ENCODE results near the gene DIP2C.

Gene DIP2C

GRCh38 chr10:378230-378929 is 311.1 kb downstream of the DIP2C start:
- Histone ChIP-seq H3K27me3 (ENCODE audit: control insufficient read depth in 2 of 2, insufficient read depth in 2 of 2, low read length in 2 of 2) (no peaks in the 10 kb centered on the region), H3K9me3 (ENCODE audit: control insufficient read depth in 2 of 2, low read length in 2 of 2) (no peaks in the 10 kb centered on the region), H3K4me1 (ENCODE audit: control insufficient read depth in 2 of 2, insufficient read depth in 2 of 2, low read length in 2 of 2) (no peaks in the 10 kb centered on the region), H3K9ac (ENCODE audit: low read depth in 1 of 2, low read length in 2 of 2) (no peak overlapping the region), H3K4me3 (ENCODE audit: low read length in 2 of 2) (no peak overlapping the region), H3K27ac (ENCODE audit: low read depth in 2 of 2, low read length in 2 of 2) (no peak overlapping the region), H3K36me3 (ENCODE audit: control insufficient read depth in 2 of 2, insufficient read depth in 2 of 2, low read length in 2 of 2) (peaks cover 14 to 20% of the 10 kb centered on the region in 2 donors)

- Histone ChIP-seq H3K36me3 (ENCODE audit: control insufficient read depth in 2 of 2, insufficient read depth in 2 of 2, low read length in 2 of 2) (peaks cover 12 to 20% of the 10 kb centered on the region in 2 donors), H3K27ac (ENCODE audit: low read depth in 2 of 2, low read length in 2 of 2) (no peak overlapping the region), H3K27me3 (ENCODE audit: control insufficient read depth in 2 of 2, insufficient read depth in 2 of 2, low read length in 2 of 2) (no peaks in the 10 kb centered on the region), H3K9me3 (ENCODE audit: control insufficient read depth in 2 of 2, low read length in 2 of 2) (no peaks in the 10 kb centered on the region), H3K4me1 (ENCODE audit: control insufficient read depth in 2 of 2, insufficient read depth in 2 of 2, low read length in 2 of 2) (no peaks in the 10 kb centered on the region), H3K4me3 (ENCODE audit: low read length in 2 of 2) (no peak overlapping the region), H3K9ac (ENCODE audit: low read depth in 1 of 2, low read length in 2 of 2) (no peak overlapping the region)
Observed at GRCh38 chr10:377228-377627, 312.2 kb downstream of the DIP2C start.

DNA sequence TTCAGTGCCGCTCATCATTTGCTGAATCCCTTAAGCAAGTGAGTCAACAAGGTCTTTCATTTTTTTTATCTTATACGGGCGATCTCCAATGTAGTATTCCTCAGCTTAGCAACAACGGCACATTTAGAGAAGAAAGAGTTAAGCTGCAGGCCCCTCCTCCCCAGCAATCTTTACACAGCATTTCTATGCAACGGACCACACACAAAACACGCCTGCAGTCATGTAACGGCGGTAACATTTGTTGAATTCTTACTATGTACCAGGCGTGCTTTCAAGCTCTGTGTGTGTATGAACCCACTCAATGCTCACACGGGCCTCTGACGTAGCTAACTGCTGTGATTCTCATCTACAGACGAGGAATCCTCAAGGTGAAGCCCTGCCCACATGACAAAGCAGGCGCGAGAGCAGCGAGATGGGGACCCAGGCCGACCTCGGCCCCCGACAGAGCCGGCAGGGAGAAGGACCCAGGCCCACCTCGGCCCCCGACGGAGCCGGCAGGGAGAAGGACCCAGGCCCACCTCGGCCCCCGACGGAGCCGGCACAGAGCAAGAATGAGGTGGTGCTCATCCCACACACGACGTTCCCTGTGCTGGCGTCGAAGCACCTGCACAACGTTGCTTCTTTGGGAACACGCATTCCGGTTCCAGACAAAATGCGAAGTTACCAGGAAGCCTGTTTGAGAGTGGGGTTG is 313.5 kb downstream of the DIP2C start:
- Histone ChIP-seq H3K4me3 (ENCODE audit: low read length in 2 of 2) (no peak overlapping the region), H3K27me3 (ENCODE audit: control insufficient read depth in 2 of 2, insufficient read depth in 2 of 2, low read length in 2 of 2) (no peaks in the 10 kb centered on the region), H3K36me3 (ENCODE audit: control insufficient read depth in 2 of 2, insufficient read depth in 2 of 2, low read length in 2 of 2) (peaks cover 4 to 13% of the 10 kb centered on the region in 2 donors), H3K4me1 (ENCODE audit: control insufficient read depth in 2 of 2, insufficient read depth in 2 of 2, low read length in 2 of 2) (no peaks in the 10 kb centered on the region), H3K9ac (ENCODE audit: low read depth in 1 of 2, low read length in 2 of 2) (no peak overlapping the region), H3K27ac (ENCODE audit: low read depth in 2 of 2, low read length in 2 of 2) (no peak overlapping the region), H3K9me3 (ENCODE audit: control insufficient read depth in 2 of 2, low read length in 2 of 2) (no peaks in the 10 kb centered on the region)

GRCh38 chr10:374354-374753 is 315.1 kb downstream of the DIP2C start:
- Histone ChIP-seq H3K36me3 (ENCODE audit: control insufficient read depth in 2 of 2, insufficient read depth in 2 of 2, low read length in 2 of 2) (peaks cover 3 to 10% of the 10 kb centered on the region in 2 donors), H3K4me3 (ENCODE audit: low read length in 2 of 2) (no peak overlapping the region), H3K27me3 (ENCODE audit: control insufficient read depth in 2 of 2, insufficient read depth in 2 of 2, low read length in 2 of 2) (no peaks in the 10 kb centered on the region), H3K9ac (ENCODE audit: low read depth in 1 of 2, low read length in 2 of 2) (no peak overlapping the region), H3K27ac (ENCODE audit: low read depth in 2 of 2, low read length in 2 of 2) (no peak overlapping the region), H3K4me1 (ENCODE audit: control insufficient read depth in 2 of 2, insufficient read depth in 2 of 2, low read length in 2 of 2) (no peaks in the 10 kb centered on the region), H3K9me3 (ENCODE audit: control insufficient read depth in 2 of 2, low read length in 2 of 2) (no peaks in the 10 kb centered on the region)

DNA sequence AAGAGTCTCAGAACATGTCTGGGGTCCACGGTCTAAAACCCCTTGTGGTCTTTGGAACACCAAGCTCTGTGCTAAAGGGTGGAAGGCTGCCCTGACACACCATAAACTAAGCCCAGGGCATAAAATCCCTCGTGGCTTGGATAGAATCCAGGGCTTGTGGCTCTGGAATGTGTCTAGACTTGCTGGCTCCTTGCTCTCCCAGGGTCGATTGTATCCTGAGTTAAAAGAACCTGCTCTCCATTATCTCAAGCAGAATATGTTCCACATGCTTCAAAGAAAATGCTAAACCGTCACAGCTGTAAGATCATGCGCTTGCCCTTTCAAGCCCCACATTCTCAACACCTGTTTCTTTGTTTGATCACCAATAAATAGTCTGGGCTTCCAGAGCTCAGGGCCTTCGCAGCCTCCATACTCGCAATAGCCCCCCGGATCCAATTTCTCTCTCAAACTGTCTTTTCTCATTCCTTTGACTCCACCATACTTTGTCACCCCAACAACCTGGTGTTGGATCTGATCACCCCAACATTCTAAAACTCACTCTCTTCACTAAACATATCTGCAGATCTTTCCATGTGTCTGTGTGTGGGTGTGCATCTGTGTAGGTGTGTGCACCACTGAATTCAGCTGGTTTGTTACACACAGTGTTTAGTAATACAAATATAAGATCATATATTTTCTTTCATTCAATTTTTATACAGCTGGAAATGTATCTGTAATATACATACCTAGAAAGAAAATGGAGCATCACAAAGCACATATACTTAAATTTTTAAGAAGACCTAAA is 315.8 kb downstream of the DIP2C start:
- H3K4me3 ChIP-seq (ENCODE audit: low read length in 2 of 2) = no peak overlapping the region
- no peaks in the 10 kb centered on the region for H3K27me3 ChIP-seq (ENCODE audit: control insufficient read depth in 2 of 2, insufficient read depth in 2 of 2, low read length in 2 of 2)
- peaks cover 2 to 9% of the 10 kb centered on the region in 2 donors for H3K36me3 ChIP-seq (ENCODE audit: control insufficient read depth in 2 of 2, insufficient read depth in 2 of 2, low read length in 2 of 2)
- H3K4me1 ChIP-seq (ENCODE audit: control insufficient read depth in 2 of 2, insufficient read depth in 2 of 2, low read length in 2 of 2) = no peaks in the 10 kb centered on the region
- no peak overlapping the region for H3K27ac ChIP-seq (ENCODE audit: low read depth in 2 of 2, low read length in 2 of 2)
- no peak overlapping the region for H3K9ac ChIP-seq (ENCODE audit: low read depth in 1 of 2, low read length in 2 of 2)
- no peaks in the 10 kb centered on the region for H3K9me3 ChIP-seq (ENCODE audit: control insufficient read depth in 2 of 2, low read length in 2 of 2)

DNA sequence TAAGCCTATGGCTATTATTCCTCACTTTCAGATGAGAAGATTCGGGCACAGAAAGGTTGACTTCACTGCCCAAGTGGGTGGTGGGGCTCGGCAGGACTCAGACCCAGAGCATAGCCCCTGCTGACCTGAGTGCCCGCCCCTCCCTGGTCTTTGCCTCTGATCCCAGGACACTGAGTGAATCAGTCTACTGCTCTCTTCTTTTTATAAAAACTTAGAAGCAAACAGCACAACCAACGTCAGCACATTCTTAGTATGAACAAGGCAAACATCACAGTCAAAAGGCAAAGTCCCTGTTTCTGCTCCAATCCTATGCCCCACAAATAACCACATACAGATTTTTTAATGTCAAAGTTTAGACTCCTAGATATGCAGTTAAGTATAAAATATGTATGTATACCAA is 316.5 kb downstream of the DIP2C start:
- Histone ChIP-seq H3K4me1 (ENCODE audit: control insufficient read depth in 2 of 2, insufficient read depth in 2 of 2, low read length in 2 of 2) (no peaks in the 10 kb centered on the region), H3K27me3 (ENCODE audit: control insufficient read depth in 2 of 2, insufficient read depth in 2 of 2, low read length in 2 of 2) (no peaks in the 10 kb centered on the region), H3K9ac (ENCODE audit: low read depth in 1 of 2, low read length in 2 of 2) (no peak overlapping the region), H3K9me3 (ENCODE audit: control insufficient read depth in 2 of 2, low read length in 2 of 2) (no peaks in the 10 kb centered on the region), H3K4me3 (ENCODE audit: low read length in 2 of 2) (no peak overlapping the region), H3K36me3 (ENCODE audit: control insufficient read depth in 2 of 2, insufficient read depth in 2 of 2, low read length in 2 of 2) (peaks cover 0 to 2% of the 10 kb centered on the region in 2 donors), H3K27ac (ENCODE audit: low read depth in 2 of 2, low read length in 2 of 2) (no peak overlapping the region)

GRCh38 chr10:372566-372965 is 316.9 kb downstream of the DIP2C start:
- Histone ChIP-seq H3K4me1 (ENCODE audit: control insufficient read depth in 2 of 2, insufficient read depth in 2 of 2, low read length in 2 of 2) (no peaks in the 10 kb centered on the region), H3K4me3 (ENCODE audit: low read length in 2 of 2) (no peak overlapping the region), H3K36me3 (ENCODE audit: control insufficient read depth in 2 of 2, insufficient read depth in 2 of 2, low read length in 2 of 2) (peaks cover 0 to 2% of the 10 kb centered on the region in 2 donors), H3K9me3 (ENCODE audit: control insufficient read depth in 2 of 2, low read length in 2 of 2) (no peaks in the 10 kb centered on the region), H3K9ac (ENCODE audit: low read depth in 1 of 2, low read length in 2 of 2) (no peak overlapping the region), H3K27ac (ENCODE audit: low read depth in 2 of 2, low read length in 2 of 2) (no peak overlapping the region), H3K27me3 (ENCODE audit: control insufficient read depth in 2 of 2, insufficient read depth in 2 of 2, low read length in 2 of 2) (no peaks in the 10 kb centered on the region)

GRCh38 chr10:371515-371914 is 318.0 kb downstream of the DIP2C start:
- H3K4me3 ChIP-seq (ENCODE audit: low read length in 2 of 2) = no peak overlapping the region
- no peaks in the 10 kb centered on the region for H3K27me3 ChIP-seq (ENCODE audit: control insufficient read depth in 2 of 2, insufficient read depth in 2 of 2, low read length in 2 of 2)
- H3K9ac ChIP-seq (ENCODE audit: low read depth in 1 of 2, low read length in 2 of 2) = no peak overlapping the region
- H3K4me1 ChIP-seq (ENCODE audit: control insufficient read depth in 2 of 2, insufficient read depth in 2 of 2, low read length in 2 of 2) = no peaks in the 10 kb centered on the region
- no peaks in the 10 kb centered on the region for H3K9me3 ChIP-seq (ENCODE audit: control insufficient read depth in 2 of 2, low read length in 2 of 2)
- peaks cover under 1 to 2% of the 10 kb centered on the region in 2 donors for H3K36me3 ChIP-seq (ENCODE audit: control insufficient read depth in 2 of 2, insufficient read depth in 2 of 2, low read length in 2 of 2)
- no peak overlapping the region for H3K27ac ChIP-seq (ENCODE audit: low read depth in 2 of 2, low read length in 2 of 2)

- Histone ChIP-seq H3K9ac (ENCODE audit: low read depth in 1 of 2, low read length in 2 of 2) (no peak overlapping the region), H3K27me3 (ENCODE audit: control insufficient read depth in 2 of 2, insufficient read depth in 2 of 2, low read length in 2 of 2) (no peaks in the 10 kb centered on the region), H3K36me3 (ENCODE audit: control insufficient read depth in 2 of 2, insufficient read depth in 2 of 2, low read length in 2 of 2) (peaks cover 5 to 6% of the 10 kb centered on the region in 2 donors), H3K27ac (ENCODE audit: low read depth in 2 of 2, low read length in 2 of 2) (no peak overlapping the region), H3K4me3 (ENCODE audit: low read length in 2 of 2) (no peak overlapping the region), H3K4me1 (ENCODE audit: control insufficient read depth in 2 of 2, insufficient read depth in 2 of 2, low read length in 2 of 2) (no peaks in the 10 kb centered on the region), H3K9me3 (ENCODE audit: control insufficient read depth in 2 of 2, low read length in 2 of 2) (no peaks in the 10 kb centered on the region)
Observed at GRCh38 chr10:370449-370825, 319.0 kb downstream of the DIP2C start.

Measured in mucosa of rectum (tissue), 2 donors.